ENCODE results near the gene HBD. TPM values are rescaled to one million over a fixed set of nuclear protein-coding genes. Genes with fewer than 3 reads are reported as not detected.

The HBD gene
- total and polyA plus RNA-seq, 9 of the 15 experiments (the other 6 are each of a cell fraction or from before 2014, with no cell fraction given) = 11.8 to 169 (median 36.0) TPM

GRCh38 chr11:5204787-5205186 is 29.5 kb downstream of the HBD start (continued):
- TF ChIP-seq SRSF9 (IDR thresholded peaks at IDR 0.05; ENCODE audit: borderline replicate concordance, low read depth, low read length) = no peak
- TF ChIP-seq SP2 (IDR thresholded peaks at IDR 0.05; ENCODE audit: extremely low read depth, low read depth, low read length, poor library complexity, severe bottlenecking) = no peak
- no peak for TF ChIP-seq HNRNPL (IDR thresholded peaks at IDR 0.05; ENCODE audit: low read depth, low read length)
- TF ChIP-seq NBN (IDR thresholded peaks at IDR 0.05; ENCODE audit: low read depth) = no peak
- TF ChIP-seq NFXL1 (CRISPR knock-in tag; IDR thresholded peaks at IDR 0.05) = no peak
- no peak for TF ChIP-seq PATZ1 (CRISPR knock-in tag; IDR thresholded peaks at IDR 0.05; ENCODE audit: borderline replicate concordance)
- TF ChIP-seq ELF4 (CRISPR knock-in tag; IDR thresholded peaks at IDR 0.05) = no peak
- TF ChIP-seq SMAD1 (IDR thresholded peaks at IDR 0.05; ENCODE audit: low read depth, low read length, partially characterized antibody) = no peak
- TF ChIP-seq ZNF280B (CRISPR knock-in tag; IDR thresholded peaks at IDR 0.05) = no peak
- TF ChIP-seq TRIM25 (IDR thresholded peaks at IDR 0.05; ENCODE audit: borderline replicate concordance) = no peak
- no peak for TF ChIP-seq ZNF507 (tag; conservative IDR thresholded peaks at IDR 0.05)
- no peak for TF ChIP-seq TAF1 (IDR thresholded peaks at IDR 0.05; ENCODE audit: control insufficient read depth, extremely low read depth, insufficient read depth, low read length, severe bottlenecking)
- no peak for TF ChIP-seq RHOXF2B (CRISPR knock-in tag; conservative IDR thresholded peaks at IDR 0.05)
- TF ChIP-seq SRF (CRISPR knock-in tag; IDR thresholded peaks at IDR 0.05) = peak in 1 of 2 experiments; percentile 63; a peak in 1 of 4 replicates
- TF ChIP-seq ZNF354B (CRISPR knock-in tag; IDR thresholded peaks at IDR 0.05) = no peak
- TF ChIP-seq, protein P1, sequence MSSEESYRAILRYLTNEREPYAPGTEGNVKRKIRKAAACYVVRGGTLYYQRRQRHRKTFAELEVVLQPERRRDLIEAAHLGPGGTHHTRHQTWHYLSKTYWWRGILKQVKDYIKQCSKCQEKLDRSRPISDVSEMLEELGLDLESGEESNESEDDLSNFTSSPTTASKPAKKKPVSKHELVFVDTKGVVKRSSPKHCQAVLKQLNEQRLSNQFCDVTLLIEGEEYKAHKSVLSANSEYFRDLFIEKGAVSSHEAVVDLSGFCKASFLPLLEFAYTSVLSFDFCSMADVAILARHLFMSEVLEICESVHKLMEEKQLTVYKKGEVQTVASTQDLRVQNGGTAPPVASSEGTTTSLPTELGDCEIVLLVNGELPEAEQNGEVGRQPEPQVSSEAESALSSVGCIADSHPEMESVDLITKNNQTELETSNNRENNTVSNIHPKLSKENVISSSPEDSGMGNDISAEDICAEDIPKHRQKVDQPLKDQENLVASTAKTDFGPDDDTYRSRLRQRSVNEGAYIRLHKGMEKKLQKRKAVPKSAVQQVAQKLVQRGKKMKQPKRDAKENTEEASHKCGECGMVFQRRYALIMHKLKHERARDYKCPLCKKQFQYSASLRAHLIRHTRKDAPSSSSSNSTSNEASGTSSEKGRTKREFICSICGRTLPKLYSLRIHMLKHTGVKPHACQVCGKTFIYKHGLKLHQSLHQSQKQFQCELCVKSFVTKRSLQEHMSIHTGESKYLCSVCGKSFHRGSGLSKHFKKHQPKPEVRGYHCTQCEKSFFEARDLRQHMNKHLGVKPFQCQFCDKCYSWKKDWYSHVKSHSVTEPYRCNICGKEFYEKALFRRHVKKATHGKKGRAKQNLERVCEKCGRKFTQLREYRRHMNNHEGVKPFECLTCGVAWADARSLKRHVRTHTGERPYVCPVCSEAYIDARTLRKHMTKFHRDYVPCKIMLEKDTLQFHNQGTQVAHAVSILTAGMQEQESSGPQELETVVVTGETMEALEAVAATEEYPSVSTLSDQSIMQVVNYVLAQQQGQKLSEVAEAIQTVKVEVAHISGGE (CRISPR knock-in tag; IDR thresholded peaks at IDR 0.05) = no peak

All from K562 (cell line).